GM12801 (cell line): ENCODE data around the gene STARD10.

Experiments
- CTCF ChIP-seq: IDR thresholded peaks from one replicate; pipeline ENCODE4 v1.5.1; 2011; ENCODE audit warnings: control low read depth; ENCODE audit not compliant: insufficient read length; ENCODE audit errors: extremely low read depth

STARD10 gene

GRCh38 chr11:72767203-72768062, 26.4 kb downstream of the STARD10 start:
- no peak for TF ChIP-seq CTCF

GRCh38 chr11:72766152-72766902, 27.5 kb downstream of the STARD10 start:
- TF ChIP-seq CTCF = no peak

GRCh38 chr11:72764503-72764902, 29.3 kb downstream of the STARD10 start:
- TF ChIP-seq CTCF = no peak

- no peak for TF ChIP-seq CTCF
Measured at GRCh38 chr11:72763823-72764222, 30.0 kb downstream of the STARD10 start.

GRCh38 chr11:72762641-72763304, 31.1 kb downstream of the STARD10 start:
- no peak for TF ChIP-seq CTCF

- no peak for TF ChIP-seq CTCF
Measured at GRCh38 chr11:72760539-72761405, 33.1 kb downstream of the STARD10 start.
